Kidney epithelial cell (primary cell): ENCODE data around the gene TTC19. TPM values are rescaled to one million over a fixed set of nuclear protein-coding genes. Genes with fewer than 3 reads are reported as not detected.

Experiments
- DNase-seq: peaks from one replicate; pipeline ENCODE4 v3.0.0-alpha.2; 2010; ENCODE audit warnings: low read depth
- H3K27me3 ChIP-seq: 2 replicates; pipeline ENCODE4 v1.6.0; 2011; ENCODE audit warnings: low read length; ENCODE audit not compliant: control insufficient read depth, insufficient read depth
- H3K36me3 ChIP-seq: 2 replicates; pipeline ENCODE4 v1.5.1; 2011; ENCODE audit warnings: low read length; ENCODE audit not compliant: control insufficient read depth, insufficient read depth
- H3K4me3 ChIP-seq: 2 replicates; pipeline ENCODE4 v1.5.1; 2011; ENCODE audit warnings: low read depth, mild to moderate bottlenecking, control low read depth, low read length
- CTCF ChIP-seq: IDR thresholded peaks from 2 replicates; pipeline ENCODE4 v1.5.1; 2011; ENCODE audit warnings: mild to moderate bottlenecking, moderate library complexity, low read length, control low read depth, inconsistent platforms; ENCODE audit not compliant: insufficient read depth, poor library complexity, severe bottlenecking
- total RNA-seq: library from RNA; depleted of rRNA; stranded (reverse); fragments of >200 nt; gene quantifications from 2 replicates; pipeline ENCODE4 v1.2.3, GENCODE V29; 2015

TTC19 gene
- total RNA-seq, 1 donor from 2014 or later, result 71.2 TPM

GRCh38 chr17:15999974-16000827 lies 577 bp downstream of the TTC19 start:
- no peak for DNase-seq
- H3K36me3 ChIP-seq, result peaks cover 2% of the 10 kb centered on the region
- TF ChIP-seq CTCF, result no peak

GRCh38 chr17:16001226-16001897 lies 1.7 kb downstream of the TTC19 start:
- Histone ChIP-seq H3K36me3 (peaks cover 3% of the 10 kb centered on the region), H3K4me3 (no peak overlapping the region), H3K27me3 (no peaks in the 10 kb centered on the region)
- TF ChIP-seq CTCF, result no peak
- no peak for DNase-seq

More at GRCh38 chr17:15999974-16000827, 577 bp downstream of the TTC19 start:
- Histone ChIP-seq H3K4me3 (peak overlapping the region; percentile 66), H3K27me3 (no peaks in the 10 kb centered on the region)

- no peak for DNase-seq
- Histone ChIP-seq H3K4me3 (no peak overlapping the region), H3K27me3 (no peaks in the 10 kb centered on the region), H3K36me3 (peaks cover 4% of the 10 kb centered on the region)
- TF ChIP-seq CTCF, result no peak
Observed at GRCh38 chr17:16002708-16003260, 3.2 kb downstream of the TTC19 start.

- DNase-seq, result no peak
- Histone ChIP-seq H3K4me3 (no peak overlapping the region), H3K27me3 (no peaks in the 10 kb centered on the region), H3K36me3 (peaks cover 6% of the 10 kb centered on the region)
- TF ChIP-seq CTCF, result no peak
Observed at GRCh38 chr17:16003841-16004240, 4.2 kb downstream of the TTC19 start.

GRCh38 chr17:16005636-16006035 lies 6.0 kb downstream of the TTC19 start:
- Histone ChIP-seq H3K4me3 (no peak overlapping the region), H3K27me3 (no peaks in the 10 kb centered on the region), H3K36me3 (peaks cover 6% of the 10 kb centered on the region)
- no peak for DNase-seq
- no peak for TF ChIP-seq CTCF
